B cell (primary cell): ENCODE results near the gene MAST2. TPM values are rescaled to one million over a fixed set of nuclear protein-coding genes. Genes with fewer than 3 reads are reported as not detected.

Experiments
- ATAC-seq: fragments of 200-7000 bp; cut with Tn5 transposase; one replicate; pipeline ENCODE4 v1.10.0; 2021; ENCODE audit warnings: low read depth, mild to moderate bottlenecking, moderate number of reproducible peaks, moderate library complexity
- CTCF ChIA-PET: fragments of 350-600 bp; sonication (Branson Sonifier 250); formaldehyde crosslinking; loops from one replicate; lab custom pipeline; 2021; ENCODE audit warnings: antibody characterized with exemption, inconsistent platforms; lab: Charles Lee
- POLR2A ChIA-PET: fragments of 350-600 bp; sonication (Branson Sonifier 250); formaldehyde crosslinking; loops from one replicate; lab custom pipeline; 2021; ENCODE audit warnings: antibody characterized with exemption; lab: Charles Lee
- DNase-seq: peaks from one replicate; pipeline ENCODE4 v3.0.0; 2013
- H2AFZ ChIP-seq: 2 replicates; pipeline ENCODE4 v1.6.1; 2012; ENCODE audit warnings: mild to moderate bottlenecking, low read depth, low read length; ENCODE audit not compliant: insufficient read depth, poor library complexity, severe bottlenecking
- H3K27ac ChIP-seq, 2 donors: 1 replicate in 1 of 2; 2 replicates in 1 of 2; pipeline ENCODE4 v1.5.1; 2012 to 2013; ENCODE audit warnings: low read length in 2 of 2, mild to moderate bottlenecking in 2 of 2, moderate library complexity in 1 of 2
- H3K27me3 ChIP-seq, 4 experiments: fragments of 200-600 bp in 1 of 4; sonication (generic) in 1 of 4; replicated peaks in 1 of 4; 1 replicate in 2 of 4; 2 replicates in 2 of 4; pipeline versions ENCODE4 v1.6.1 to v1.7.0; 2013 to 2016; ENCODE audit warnings: low read length in 3 of 4, mild to moderate bottlenecking in 2 of 4, mixed read lengths in 1 of 4, moderate library complexity in 1 of 4; ENCODE audit not compliant: insufficient read depth in 4 of 4, control insufficient read depth in 3 of 4; ENCODE audit errors: control extremely low read depth in 1 of 4
- H3K36me3 ChIP-seq, 2 experiments: replicated peaks in 1 of 2; 1 replicate in 1 of 2; 2 replicates in 1 of 2; pipeline versions ENCODE4 v1.6.1 to v1.7.1; 2013; ENCODE audit warnings: low read length in 1 of 2; ENCODE audit not compliant: insufficient read depth in 2 of 2, control insufficient read depth in 1 of 2; ENCODE audit errors: control extremely low read depth in 1 of 2, extremely low read depth in 1 of 2
- H3K4me1 ChIP-seq, 2 donors: fragments of 200-600 bp in 1 of 2; sonication (generic) in 1 of 2; 1 replicate in 1 of 2; 2 replicates in 1 of 2; pipeline versions ENCODE4 v1.5.1 to v1.6.1; 2013 to 2017; ENCODE audit warnings: low read length in 2 of 2; ENCODE audit not compliant: control insufficient read depth in 2 of 2, insufficient read depth in 2 of 2
- H3K4me2 ChIP-seq: replicated peaks from 2 replicates; pipeline ENCODE3; 2012; ENCODE audit warnings: mild to moderate bottlenecking, low read depth, low read length; ENCODE audit not compliant: poor library complexity, severe bottlenecking
- H3K4me3 ChIP-seq, 5 experiments: fragments of 200-600 bp in 1 of 5; sonication (generic) in 1 of 5; 1 replicate in 3 of 5; 2 replicates in 2 of 5; pipeline versions ENCODE4 v1.5.1 to v1.7.0; 2011 to 2016; ENCODE audit warnings: low read length in 4 of 5, mild to moderate bottlenecking in 4 of 5, low read depth in 2 of 5, control low read depth in 1 of 5, moderate library complexity in 1 of 5; ENCODE audit not compliant: insufficient read depth in 1 of 5; ENCODE audit errors: control extremely low read depth in 1 of 5, extremely low read depth in 1 of 5
- H3K79me2 ChIP-seq: fragments of 200-600 bp; sonication (generic); one replicate; pipeline ENCODE4 v1.6.0; 2016; ENCODE audit warnings: low read length; ENCODE audit not compliant: control insufficient read depth, insufficient read depth
- H3K9ac ChIP-seq: fragments of 200-600 bp; sonication (generic); 2 replicates; pipeline ENCODE4 v1.6.1; 2017; ENCODE audit warnings: mild to moderate bottlenecking, low read length, moderate library complexity
- H3K9me3 ChIP-seq, 3 donors: one replicate each; pipeline versions ENCODE4 v1.6.1 to v1.7.1; 2013; ENCODE audit warnings: low read length in 2 of 3; ENCODE audit not compliant: control insufficient read depth in 2 of 3, insufficient read depth in 1 of 3; ENCODE audit errors: control extremely low read depth in 1 of 3
- H4K20me1 ChIP-seq: 2 replicates; pipeline ENCODE4 v1.6.0; 2012; ENCODE audit warnings: mild to moderate bottlenecking, low read length; ENCODE audit not compliant: insufficient read depth, control insufficient read depth, poor library complexity, severe bottlenecking
- H3K27ac Mint-ChIP-seq: one replicate; pipeline ENCODE4 v1.8.0; 2021; ENCODE audit warnings: mixed read lengths
- H3K27me3 Mint-ChIP-seq: one replicate; pipeline ENCODE4 v1.8.0; 2021; ENCODE audit warnings: mixed read lengths
- H3K4me1 Mint-ChIP-seq: one replicate; pipeline ENCODE4 v1.8.0; 2021; ENCODE audit warnings: mixed read lengths
- H3K4me3 Mint-ChIP-seq: one replicate; pipeline ENCODE4 v1.8.0; 2021; ENCODE audit warnings: mixed read lengths
- H3K9me3 Mint-ChIP-seq: one replicate; pipeline ENCODE4 v1.8.0; 2022; ENCODE audit warnings: mixed read lengths; ENCODE audit not compliant: insufficient read depth
- EZH2 ChIP-seq: IDR thresholded peaks from 2 replicates; pipeline ENCODE4 v1.6.1; 2012; ENCODE audit warnings: borderline replicate concordance, low read depth, mild to moderate bottlenecking, moderate library complexity, low read length; ENCODE audit not compliant: insufficient read depth, poor library complexity, severe bottlenecking
- WGBS: methylation state at CpG from one replicate; pipeline ENCODE4 v1.1.5; 2013; ENCODE audit warnings: missing lambda C conversion rate; ENCODE audit not compliant: insufficient coverage; 5-methylcytosine and 5-hydroxymethylcytosine counted together
- intact Hi-C: fragments of 100-400 bp; cut with micrococcal nuclease; formaldehyde crosslinking; loops from one replicate; pipeline ENCODE4 v1.10.0; 2022
- polyA plus RNA-seq: library from polyadenylated mRNA; depleted of rRNA; stranded (reverse); fragments of >200 nt; gene quantifications from 2 replicates; pipeline ENCODE4 v1.2.3, GENCODE V29; 2012
- total RNA-seq, 2 donors: library from RNA; stranded (reverse); fragments of 120-200 nt in 1 of 2; gene quantifications; 1 replicate in 1 of 2; 2 replicates in 1 of 2; pipeline versions ENCODE4 v1.2.3 to v1.2.4, GENCODE V29; 2013 to 2022
- TF ChIP-seq, protein P1 (sequence below): fragments of 200-600 bp; IDR thresholded peaks from one replicate; pipeline ENCODE4 v1.8.0; 2022; ENCODE audit warnings: antibody characterized with exemption, mild to moderate bottlenecking

The MAST2 gene
- total and polyA plus RNA-seq, 2 donors (not counting 1 experiment from before 2014, with no cell fraction given) = 12.5 to 23.3 TPM

DNA sequence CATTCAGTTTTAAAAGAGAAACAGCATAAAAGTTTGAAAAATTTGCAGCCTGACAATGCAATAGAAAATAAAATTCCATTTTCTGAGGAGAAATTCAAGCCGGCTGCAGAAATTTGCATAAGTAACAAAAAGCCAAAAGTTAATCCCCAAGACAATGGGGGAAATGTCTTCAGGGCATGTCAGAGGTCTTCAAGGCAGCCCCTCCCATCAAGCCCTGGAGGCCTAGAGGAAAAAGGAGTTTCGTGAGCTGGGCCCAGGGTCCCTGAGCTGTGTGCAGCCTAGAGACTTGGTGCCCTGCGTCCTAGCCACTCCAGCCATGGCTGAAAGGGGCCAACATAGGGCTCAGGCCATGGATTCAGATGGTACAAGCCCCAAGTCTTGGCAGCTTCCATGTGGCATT is 254.4 kb downstream of the MAST2 start:
- Histone ChIP-seq H3K36me3 (no peaks in the 10 kb centered on the region), H3K9me3 (peaks cover 0 to 7% (median 0%) of the 10 kb centered on the region in 3 donors), H3K27ac (no peak overlapping the region), H3K9ac (no peak overlapping the region), H3K4me2 (no peak overlapping the region), H3K4me1 (no peaks in the 10 kb centered on the region), H4K20me1 (no peaks in the 10 kb centered on the region), H3K4me3 (no peak overlapping the region), H3K27me3 (no peaks in the 10 kb centered on the region), H3K79me2 (no peaks in the 10 kb centered on the region), H2AFZ (no peak overlapping the region)
- 100% methylated on average over 2 of the region's 3 CpGs for WGBS
- intact Hi-C loops = no loop called here
- Mint-ChIP-seq H3K4me1 (peaks cover 2% of the 10 kb centered on the region), H3K27ac (no peak overlapping the region), H3K4me3 (no peak overlapping the region), H3K9me3 (no peaks in the 10 kb centered on the region), H3K27me3 (no peaks in the 10 kb centered on the region)
- ChIA-PET POLR2A (no interaction called here), CTCF (no interaction called here)
- DNase-seq (no peak), ATAC-seq (no peak)
- TF ChIP-seq EZH2 = no peak
- TF ChIP-seq, protein P1, sequence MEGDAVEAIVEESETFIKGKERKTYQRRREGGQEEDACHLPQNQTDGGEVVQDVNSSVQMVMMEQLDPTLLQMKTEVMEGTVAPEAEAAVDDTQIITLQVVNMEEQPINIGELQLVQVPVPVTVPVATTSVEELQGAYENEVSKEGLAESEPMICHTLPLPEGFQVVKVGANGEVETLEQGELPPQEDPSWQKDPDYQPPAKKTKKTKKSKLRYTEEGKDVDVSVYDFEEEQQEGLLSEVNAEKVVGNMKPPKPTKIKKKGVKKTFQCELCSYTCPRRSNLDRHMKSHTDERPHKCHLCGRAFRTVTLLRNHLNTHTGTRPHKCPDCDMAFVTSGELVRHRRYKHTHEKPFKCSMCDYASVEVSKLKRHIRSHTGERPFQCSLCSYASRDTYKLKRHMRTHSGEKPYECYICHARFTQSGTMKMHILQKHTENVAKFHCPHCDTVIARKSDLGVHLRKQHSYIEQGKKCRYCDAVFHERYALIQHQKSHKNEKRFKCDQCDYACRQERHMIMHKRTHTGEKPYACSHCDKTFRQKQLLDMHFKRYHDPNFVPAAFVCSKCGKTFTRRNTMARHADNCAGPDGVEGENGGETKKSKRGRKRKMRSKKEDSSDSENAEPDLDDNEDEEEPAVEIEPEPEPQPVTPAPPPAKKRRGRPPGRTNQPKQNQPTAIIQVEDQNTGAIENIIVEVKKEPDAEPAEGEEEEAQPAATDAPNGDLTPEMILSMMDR = no peak

DNA sequence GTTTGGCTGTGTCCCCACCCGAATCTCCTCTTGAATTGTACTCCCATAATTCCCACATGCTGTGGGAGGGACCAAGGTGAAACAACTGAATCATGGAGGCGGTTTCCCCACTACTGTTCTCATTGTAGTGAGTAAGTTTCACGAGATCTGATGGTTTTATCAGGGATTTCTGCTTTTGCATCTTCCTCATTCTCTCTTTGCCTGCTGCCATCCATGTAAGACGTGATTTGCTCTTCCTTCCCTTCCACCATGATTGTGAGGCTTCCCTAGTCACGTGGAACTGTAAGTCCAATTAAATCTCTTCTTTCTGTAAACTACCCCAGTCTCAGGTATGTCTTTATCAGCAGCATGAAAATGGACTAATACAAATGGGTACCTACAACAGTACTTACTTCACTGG is 255.5 kb downstream of the MAST2 start:
- Histone ChIP-seq H4K20me1 (no peaks in the 10 kb centered on the region), H3K4me3 (no peak overlapping the region), H3K79me2 (no peaks in the 10 kb centered on the region), H3K9ac (no peak overlapping the region), H3K4me1 (no peaks in the 10 kb centered on the region), H3K9me3 (peaks cover 0 to 7% (median 0%) of the 10 kb centered on the region in 3 donors), H3K27ac (no peak overlapping the region), H3K36me3 (no peaks in the 10 kb centered on the region), H2AFZ (no peak overlapping the region), H3K4me2 (no peak overlapping the region), H3K27me3 (no peaks in the 10 kb centered on the region)
- DNase-seq (no peak), ATAC-seq (no peak)
- TF ChIP-seq, protein P1 = no peak
- no peak for TF ChIP-seq EZH2
- Mint-ChIP-seq H3K4me3 (no peak overlapping the region), H3K27me3 (no peaks in the 10 kb centered on the region), H3K4me1 (peaks cover 4% of the 10 kb centered on the region), H3K9me3 (no peaks in the 10 kb centered on the region), H3K27ac (no peak overlapping the region)
- CTCF ChIA-PET = no interaction called here
- POLR2A ChIA-PET = no interaction called here
- WGBS = 100% methylated on average over 2 of the region's 5 CpGs
- intact Hi-C loops = no loop called here
